Panc1 (cell line): Measurements from ENCODE around the gene EPN2. TPM values are rescaled to one million over a fixed set of nuclear protein-coding genes. Genes with fewer than 3 reads are reported as not detected.

Experiments
- ATAC-seq: fragments of 200-7000 bp; cut with Tn5 transposase; 2 replicates; pipeline ENCODE4 v1.9.1; 2020; ENCODE audit warnings: mild to moderate bottlenecking, moderate library complexity
- BruUV-seq: library from RNA; stranded (reverse); fragments of 400-500 nt; replicated peaks from 2 replicates; lab custom pipeline; 2021; lab: Mats Ljungman, UMichigan
- CTCF ChIA-PET: fragments of 300-600 bp; sonication (Branson Sonifier 250); formaldehyde crosslinking; loops from one replicate; lab custom pipeline; 2022; ENCODE audit warnings: antibody characterized with exemption; lab: Charles Lee
- POLR2A ChIA-PET: fragments of 300-600 bp; sonication (Branson Sonifier 250); formaldehyde crosslinking; loops from one replicate; lab custom pipeline; 2022; ENCODE audit warnings: antibody characterized with exemption; lab: Charles Lee
- DNase-seq: peaks from one replicate; pipeline ENCODE4 v3.0.0-alpha.2; 2010; ENCODE audit warnings: low read depth, low spot score
- H3K27ac ChIP-seq: 2 replicates; pipeline ENCODE4 v1.5.1; 2011; ENCODE audit warnings: mild to moderate bottlenecking, low read length, inconsistent platforms
- H3K27me3 ChIP-seq: fragments of 200-500 bp; sonication (Bioruptor generic); 2 replicates; pipeline ENCODE4 v1.6.0; 2014; ENCODE audit warnings: low read length, inconsistent platforms; ENCODE audit not compliant: control insufficient read depth, insufficient read depth
- H3K36me3 ChIP-seq: fragments of 200-500 bp; sonication (Bioruptor generic); 2 replicates; pipeline ENCODE4 v1.5.1; 2014; ENCODE audit warnings: inconsistent platforms, mild to moderate bottlenecking, low read length, moderate library complexity; ENCODE audit not compliant: control insufficient read depth, insufficient read depth
- H3K4me1 ChIP-seq: 2 replicates; pipeline ENCODE4 v1.5.1; 2011; ENCODE audit warnings: inconsistent platforms, mild to moderate bottlenecking, low read length, moderate library complexity; ENCODE audit not compliant: control insufficient read depth, insufficient read depth
- H3K4me3 ChIP-seq, 2 experiments: 2 replicates each; pipeline ENCODE4 v1.5.1; 2011 to 2012; ENCODE audit warnings: low read depth in 2 of 2, low read length in 2 of 2, mild to moderate bottlenecking in 2 of 2, inconsistent platforms in 1 of 2, moderate library complexity in 1 of 2
- H3K9me3 ChIP-seq: fragments of 200-500 bp; sonication (Bioruptor generic); 2 replicates; pipeline ENCODE4 v1.5.1; 2014; ENCODE audit warnings: low read depth, mild to moderate bottlenecking, inconsistent platforms, low read length, moderate library complexity; ENCODE audit not compliant: control insufficient read depth, insufficient read depth
- POLR2AphosphoS5 ChIP-seq: IDR thresholded peaks from 2 replicates; pipeline ENCODE4 v1.6.1; 2012; ENCODE audit warnings: mild to moderate bottlenecking, low read depth, low read length, moderate library complexity
- SIN3A ChIP-seq: IDR thresholded peaks from 2 replicates; pipeline ENCODE4 v1.6.1; 2012; ENCODE audit warnings: low read depth, mild to moderate bottlenecking, low read length, moderate library complexity, borderline replicate concordance; ENCODE audit not compliant: insufficient read depth
- TCF7L2 ChIP-seq: IDR thresholded peaks from 2 replicates; pipeline ENCODE4 v1.6.1; 2011; ENCODE audit warnings: mild to moderate bottlenecking, low read depth, low read length, inconsistent platforms
- in situ Hi-C: cut with HindIII; loops from 2 replicates; pipeline ENCODE4 v1.10.0; 2016; ENCODE audit warnings: low sequenced_read_pairs, low pct_unique_long_range_greater_than_20kb
- intact Hi-C: fragments of 100-400 bp; cut with micrococcal nuclease; formaldehyde crosslinking; loops from one replicate; pipeline ENCODE4 v1.10.0; 2022; ENCODE audit not compliant: unreplicated experiment
- total RNA-seq: library from RNA; stranded (reverse); gene quantifications from one replicate; pipeline ENCODE4 v1.2.1, GENCODE V29; 2021; ENCODE audit not compliant: unreplicated experiment
- TF ChIP-seq, protein P1 (sequence below), 2 experiments: IDR thresholded peaks; 2 replicates each; pipeline ENCODE4 v1.6.1; 2011 to 2012; ENCODE audit warnings: low read depth in 2 of 2, control low read depth in 1 of 2, low read length in 1 of 2, mild to moderate bottlenecking in 1 of 2, moderate library complexity in 1 of 2; ENCODE audit not compliant: insufficient read depth in 1 of 2
- TF ChIP-seq, protein P2 (sequence below): fragments of 450-650 bp; IDR thresholded peaks from 2 replicates; pipeline ENCODE4 v1.5.1; 2017; ENCODE audit warnings: mild to moderate bottlenecking

EPN2 gene
- total RNA-seq, 1 experiment from 2014 or later, result 35.0 TPM

DNA sequence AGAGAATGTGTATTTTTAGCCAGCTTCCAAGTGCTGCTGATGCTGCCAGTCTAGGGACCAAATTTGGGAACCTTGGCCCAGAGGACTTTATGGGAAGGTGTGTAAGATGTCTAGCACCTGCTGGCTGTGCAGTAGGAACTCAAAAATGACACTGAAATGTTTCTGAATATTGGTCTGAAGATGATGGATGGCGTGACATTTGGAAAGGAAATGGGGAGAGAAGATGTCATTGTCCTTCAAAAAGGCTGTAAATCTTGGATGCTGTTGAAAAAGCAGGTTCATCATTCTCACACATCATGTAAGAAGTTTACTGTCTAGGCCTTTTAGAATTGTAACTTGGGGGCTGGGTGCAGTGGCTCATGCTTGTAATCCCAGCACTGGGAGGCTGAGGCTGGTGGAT is 6.7 kb downstream of the EPN2 start:
- Histone ChIP-seq H3K27ac (no peak overlapping the region), H3K27me3 (no peaks in the 10 kb centered on the region), H3K9me3 (no peaks in the 10 kb centered on the region), H3K4me1 (peaks cover 9% of the 10 kb centered on the region), H3K4me3 (no peak overlapping the region), H3K36me3 (no peaks in the 10 kb centered on the region)
- DNase-seq, result no peak
- no peak for TF ChIP-seq SIN3A
- no peak for TF ChIP-seq TCF7L2
- TF ChIP-seq, protein P1, sequence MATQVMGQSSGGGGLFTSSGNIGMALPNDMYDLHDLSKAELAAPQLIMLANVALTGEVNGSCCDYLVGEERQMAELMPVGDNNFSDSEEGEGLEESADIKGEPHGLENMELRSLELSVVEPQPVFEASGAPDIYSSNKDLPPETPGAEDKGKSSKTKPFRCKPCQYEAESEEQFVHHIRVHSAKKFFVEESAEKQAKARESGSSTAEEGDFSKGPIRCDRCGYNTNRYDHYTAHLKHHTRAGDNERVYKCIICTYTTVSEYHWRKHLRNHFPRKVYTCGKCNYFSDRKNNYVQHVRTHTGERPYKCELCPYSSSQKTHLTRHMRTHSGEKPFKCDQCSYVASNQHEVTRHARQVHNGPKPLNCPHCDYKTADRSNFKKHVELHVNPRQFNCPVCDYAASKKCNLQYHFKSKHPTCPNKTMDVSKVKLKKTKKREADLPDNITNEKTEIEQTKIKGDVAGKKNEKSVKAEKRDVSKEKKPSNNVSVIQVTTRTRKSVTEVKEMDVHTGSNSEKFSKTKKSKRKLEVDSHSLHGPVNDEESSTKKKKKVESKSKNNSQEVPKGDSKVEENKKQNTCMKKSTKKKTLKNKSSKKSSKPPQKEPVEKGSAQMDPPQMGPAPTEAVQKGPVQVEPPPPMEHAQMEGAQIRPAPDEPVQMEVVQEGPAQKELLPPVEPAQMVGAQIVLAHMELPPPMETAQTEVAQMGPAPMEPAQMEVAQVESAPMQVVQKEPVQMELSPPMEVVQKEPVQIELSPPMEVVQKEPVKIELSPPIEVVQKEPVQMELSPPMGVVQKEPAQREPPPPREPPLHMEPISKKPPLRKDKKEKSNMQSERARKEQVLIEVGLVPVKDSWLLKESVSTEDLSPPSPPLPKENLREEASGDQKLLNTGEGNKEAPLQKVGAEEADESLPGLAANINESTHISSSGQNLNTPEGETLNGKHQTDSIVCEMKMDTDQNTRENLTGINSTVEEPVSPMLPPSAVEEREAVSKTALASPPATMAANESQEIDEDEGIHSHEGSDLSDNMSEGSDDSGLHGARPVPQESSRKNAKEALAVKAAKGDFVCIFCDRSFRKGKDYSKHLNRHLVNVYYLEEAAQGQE (IDR thresholded peaks at IDR 0.05; ENCODE audit: insufficient read depth in 1 of 2, low read depth in 2 of 2, low read length in 1 of 2), result no peak
- no TSS peak for BruUV-seq
- no peak for ATAC-seq
- in situ Hi-C loops, result no loop called here
- intact Hi-C loops, result no loop called here
- ChIA-PET CTCF (no interaction called here), POLR2A (no interaction called here)

DNA sequence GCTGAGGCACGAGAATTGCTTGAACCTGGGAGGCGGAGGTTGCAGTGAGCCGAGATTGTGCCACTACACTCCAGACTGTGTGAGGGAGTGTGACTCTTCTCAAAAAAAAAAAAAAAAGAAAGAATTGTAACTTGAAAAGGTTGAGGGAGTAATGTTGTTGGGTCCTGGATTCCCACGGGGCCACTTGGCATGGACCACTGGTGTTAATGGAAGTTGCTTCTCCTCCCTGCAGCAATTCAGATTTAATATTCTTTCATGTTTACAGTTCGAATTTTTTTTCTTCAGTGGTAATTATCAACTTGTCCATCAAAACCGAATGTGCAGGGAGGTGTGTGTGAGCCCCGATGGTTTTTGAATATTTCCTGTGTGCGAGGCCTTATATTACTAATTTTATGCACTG is 7.2 kb downstream of the EPN2 start:
- no peak for TF ChIP-seq POLR2AphosphoS5
- no peak for TF ChIP-seq SIN3A
- TF ChIP-seq, protein P2, sequence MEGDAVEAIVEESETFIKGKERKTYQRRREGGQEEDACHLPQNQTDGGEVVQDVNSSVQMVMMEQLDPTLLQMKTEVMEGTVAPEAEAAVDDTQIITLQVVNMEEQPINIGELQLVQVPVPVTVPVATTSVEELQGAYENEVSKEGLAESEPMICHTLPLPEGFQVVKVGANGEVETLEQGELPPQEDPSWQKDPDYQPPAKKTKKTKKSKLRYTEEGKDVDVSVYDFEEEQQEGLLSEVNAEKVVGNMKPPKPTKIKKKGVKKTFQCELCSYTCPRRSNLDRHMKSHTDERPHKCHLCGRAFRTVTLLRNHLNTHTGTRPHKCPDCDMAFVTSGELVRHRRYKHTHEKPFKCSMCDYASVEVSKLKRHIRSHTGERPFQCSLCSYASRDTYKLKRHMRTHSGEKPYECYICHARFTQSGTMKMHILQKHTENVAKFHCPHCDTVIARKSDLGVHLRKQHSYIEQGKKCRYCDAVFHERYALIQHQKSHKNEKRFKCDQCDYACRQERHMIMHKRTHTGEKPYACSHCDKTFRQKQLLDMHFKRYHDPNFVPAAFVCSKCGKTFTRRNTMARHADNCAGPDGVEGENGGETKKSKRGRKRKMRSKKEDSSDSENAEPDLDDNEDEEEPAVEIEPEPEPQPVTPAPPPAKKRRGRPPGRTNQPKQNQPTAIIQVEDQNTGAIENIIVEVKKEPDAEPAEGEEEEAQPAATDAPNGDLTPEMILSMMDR, result no peak
- TF ChIP-seq, protein P1 (IDR thresholded peaks at IDR 0.05; ENCODE audit: insufficient read depth in 1 of 2, low read depth in 2 of 2, low read length in 1 of 2), result no peak
- ATAC-seq (no peak), DNase-seq (no peak)
- ChIA-PET CTCF (no interaction called here), POLR2A (no interaction called here)
- BruUV-seq, result no TSS peak
- Histone ChIP-seq H3K36me3 (no peaks in the 10 kb centered on the region), H3K9me3 (no peaks in the 10 kb centered on the region), H3K4me3 (no peak overlapping the region), H3K4me1 (peaks cover 9% of the 10 kb centered on the region), H3K27me3 (no peaks in the 10 kb centered on the region), H3K27ac (no peak overlapping the region)
- in situ Hi-C loops, result no loop called here
- intact Hi-C loops, result no loop called here
